H9 (cell line): ENCODE data around the gene CREB5. TPM values are rescaled to one million over a fixed set of nuclear protein-coding genes. Genes with fewer than 3 reads are reported as not detected.

ENCODE experiments used
- DNase-seq: peaks from one replicate; pipeline ENCODE4 v3.0.0-alpha.2; 2017
- H2AFZ ChIP-seq: one replicate; pipeline ENCODE4 v1.6.1; 2013; ENCODE audit warnings: mild to moderate bottlenecking, low read length, control low read depth, moderate library complexity
- H2AK5ac ChIP-seq: 2 replicates; pipeline ENCODE4 v1.6.1; 2013; ENCODE audit warnings: low read length, control low read depth, mixed read lengths; ENCODE audit not compliant: insufficient read length
- H2BK120ac ChIP-seq: one replicate; pipeline ENCODE4 v1.6.1; 2013; ENCODE audit warnings: low read depth, mild to moderate bottlenecking, low read length, control low read depth, inconsistent platforms; ENCODE audit not compliant: poor library complexity, severe bottlenecking
- H2BK12ac ChIP-seq: 2 replicates; pipeline ENCODE4 v1.6.1; 2013; ENCODE audit warnings: low read length, control low read depth, mixed read lengths, low read depth; ENCODE audit not compliant: insufficient read length
- H2BK15ac ChIP-seq: 2 replicates; pipeline ENCODE4 v1.6.1; 2013; ENCODE audit warnings: low read depth, low read length, control low read depth
- H2BK20ac ChIP-seq: one replicate; pipeline ENCODE4 v1.6.1; 2013; ENCODE audit warnings: low read depth, mild to moderate bottlenecking, low read length, control low read depth, inconsistent platforms; ENCODE audit not compliant: poor library complexity, severe bottlenecking
- H2BK5ac ChIP-seq: 2 replicates; pipeline ENCODE4 v1.6.1; 2013; ENCODE audit warnings: low read length, control low read depth, mixed read lengths; ENCODE audit not compliant: insufficient read length
- H3K14ac ChIP-seq: 2 replicates; pipeline ENCODE4 v1.6.1; 2013; ENCODE audit warnings: low read length, control low read depth; ENCODE audit not compliant: insufficient read depth
- H3K18ac ChIP-seq: 2 replicates; pipeline ENCODE4 v1.6.1; 2013; ENCODE audit warnings: low read depth, mild to moderate bottlenecking, mixed read lengths, low read length, control low read depth; ENCODE audit not compliant: insufficient read length
- H3K23ac ChIP-seq: 2 replicates; pipeline ENCODE4 v1.6.1; 2013; ENCODE audit warnings: low read length, control low read depth, mixed read lengths, low read depth; ENCODE audit not compliant: insufficient read length
- H3K23me2 ChIP-seq: 2 replicates; pipeline ENCODE4 v1.6.1; 2013; ENCODE audit warnings: low read depth, mild to moderate bottlenecking, mixed read lengths, low read length, control low read depth; ENCODE audit not compliant: insufficient read length, poor library complexity, severe bottlenecking
- H3K27ac ChIP-seq: 2 replicates; pipeline ENCODE4 v1.5.1; 2013; ENCODE audit warnings: low read length, control low read depth, mixed read lengths, low read depth; ENCODE audit not compliant: insufficient read length
- H3K27me3 ChIP-seq: 2 replicates; pipeline ENCODE4 v1.6.1; 2013; ENCODE audit warnings: low read length, control low read depth, inconsistent platforms; ENCODE audit not compliant: insufficient read depth
- H3K4ac ChIP-seq: 2 replicates; pipeline ENCODE4 v1.6.1; 2013; ENCODE audit warnings: low read depth, mild to moderate bottlenecking, control low read depth, inconsistent platforms, low read length, moderate library complexity
- H3K4me1 ChIP-seq: 2 replicates; pipeline ENCODE4 v1.6.1; 2013; ENCODE audit warnings: low read length, control low read depth, inconsistent platforms; ENCODE audit not compliant: insufficient read depth
- H3K4me2 ChIP-seq: 2 replicates; pipeline ENCODE4 v1.6.1; 2013; ENCODE audit warnings: low read length, control low read depth, mixed read lengths; ENCODE audit not compliant: insufficient read length, insufficient read depth
- H3K56ac ChIP-seq: 2 replicates; pipeline ENCODE4 v1.6.1; 2013; ENCODE audit warnings: low read depth, mild to moderate bottlenecking, mixed read lengths, low read length, control low read depth; ENCODE audit not compliant: insufficient read length
- H3K79me1 ChIP-seq: 2 replicates; pipeline ENCODE4 v1.6.1; 2013; ENCODE audit warnings: low read depth, mild to moderate bottlenecking, moderate library complexity, low read length, control low read depth, inconsistent platforms; ENCODE audit not compliant: insufficient read depth, poor library complexity, severe bottlenecking
- H3K79me2 ChIP-seq: 2 replicates; pipeline ENCODE4 v1.6.1; 2013; ENCODE audit warnings: low read length, control low read depth, inconsistent platforms; ENCODE audit not compliant: insufficient read depth
- H3K9ac ChIP-seq: 2 replicates; pipeline ENCODE4 v1.6.1; 2013; ENCODE audit warnings: low read length, control low read depth, mixed read lengths; ENCODE audit not compliant: insufficient read length; ENCODE audit errors: extremely low read depth
- H3K9me3 ChIP-seq: one replicate; pipeline ENCODE4 v1.6.1; 2013; ENCODE audit warnings: low read depth, low read length, inconsistent platforms; ENCODE audit not compliant: control insufficient read depth
- H3T11ph ChIP-seq: one replicate; pipeline ENCODE4 v1.6.1; 2013; ENCODE audit warnings: mild to moderate bottlenecking, low read length, control low read depth, inconsistent platforms
- H4K20me1 ChIP-seq: one replicate; pipeline ENCODE4 v1.6.1; 2013; ENCODE audit not compliant: control insufficient read depth, insufficient read length, insufficient read depth
- H4K5ac ChIP-seq: 2 replicates; pipeline ENCODE4 v1.6.1; 2013; ENCODE audit warnings: low read depth, mild to moderate bottlenecking, mixed read lengths, low read length, control low read depth; ENCODE audit not compliant: insufficient read length
- H4K8ac ChIP-seq: replicated peaks from 2 replicates; pipeline ENCODE4 v1.6.1; 2013; ENCODE audit warnings: low read length, control low read depth, mixed read lengths, low read depth; ENCODE audit not compliant: insufficient read length
- H4K91ac ChIP-seq: 2 replicates; pipeline ENCODE4 v1.6.1; 2013; ENCODE audit warnings: low read depth, mild to moderate bottlenecking, moderate library complexity, mixed read lengths, low read length, control low read depth; ENCODE audit not compliant: insufficient read length
- H3K27ac Mint-ChIP-seq, 3 experiments: 2 replicates in 2 of 3; 3 replicates in 1 of 3; pipeline ENCODE4 v1.8.0; 2020 to 2021; ENCODE audit warnings: mixed read lengths in 3 of 3, mild to moderate bottlenecking in 1 of 3, moderate library complexity in 1 of 3
- H3K27me3 Mint-ChIP-seq: 2 replicates; pipeline ENCODE4 v1.8.0; 2021; ENCODE audit warnings: low read depth, mild to moderate bottlenecking, moderate library complexity, mixed read lengths
- H3K36me3 Mint-ChIP-seq, 3 experiments: 2 replicates in 2 of 3; 3 replicates in 1 of 3; pipeline ENCODE4 v1.8.0; 2020 to 2021; ENCODE audit warnings: low read depth in 3 of 3, mixed read lengths in 3 of 3; ENCODE audit not compliant: insufficient read depth in 1 of 3
- H3K4me1 Mint-ChIP-seq, 2 experiments: 2 replicates each; pipeline ENCODE4 v1.8.0; 2020; ENCODE audit warnings: mixed read lengths in 2 of 2
- H3K4me3 Mint-ChIP-seq, 2 experiments: 2 replicates in 1 of 2; 3 replicates in 1 of 2; pipeline ENCODE4 v1.8.0; 2020 to 2021; ENCODE audit warnings: mild to moderate bottlenecking in 2 of 2, mixed read lengths in 2 of 2, moderate library complexity in 1 of 2
- H3K9me3 Mint-ChIP-seq, 2 experiments: 2 replicates in 1 of 2; 3 replicates in 1 of 2; pipeline ENCODE4 v1.8.0; 2020; ENCODE audit warnings: mild to moderate bottlenecking in 2 of 2, mixed read lengths in 2 of 2, moderate library complexity in 1 of 2
- WGBS: extraction: QIAGEN DNeasy Blood & Tissue Kit; methylation state at CpG from one replicate; pipeline ENCODE4 v1.1.7; 2013; ENCODE audit warnings: missing lambda C conversion rate, low lambda C conversion rate, mixed read lengths; ENCODE audit not compliant: insufficient read length; ENCODE audit errors: extremely low coverage; 5-methylcytosine and 5-hydroxymethylcytosine counted together
- total RNA-seq: library from RNA; stranded (reverse); gene quantifications from 2 replicates; pipeline ENCODE4 v1.2.1, GENCODE V29; 2021
- TF ChIP-seq, protein P1 (sequence below): fragments of 200-600 bp; sonication (generic); conservative IDR thresholded peaks from 3 replicates; pipeline ENCODE4 v1.8.0; 2021; ENCODE audit warnings: antibody characterized with exemption, mild to moderate bottlenecking

Gene CREB5
- total RNA-seq, 1 experiment from 2014 or later, result 4.0 TPM

DNA sequence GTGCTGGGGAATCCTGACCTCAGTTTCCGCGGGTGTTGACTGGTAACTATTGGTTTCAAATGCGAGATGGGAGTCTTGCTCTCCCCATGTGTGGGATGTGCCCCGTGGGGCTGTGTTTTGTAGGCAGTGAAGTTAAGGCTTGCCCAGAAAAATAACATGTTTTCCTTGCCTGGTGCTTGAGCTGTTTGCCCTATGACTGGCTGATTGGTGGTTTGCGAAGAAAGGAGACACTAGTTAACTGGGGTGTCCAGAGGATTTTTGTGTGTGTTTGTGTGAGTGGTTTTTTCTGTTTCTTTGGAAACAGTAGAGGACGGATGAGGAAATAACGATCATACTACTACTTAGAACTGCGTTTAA is 61.9 kb downstream of the CREB5 start:
- no peak overlapping the region for H3K27ac Mint-ChIP-seq
- peaks cover 2 to 10% of the 10 kb centered on the region in 2 experiments; a peak in 2 of 4 replicates for H3K4me1 Mint-ChIP-seq

More for the DNA sequence above, 61.9 kb downstream of the CREB5 start:
- Histone ChIP-seq H2BK20ac (no peak overlapping the region), H2AK5ac (no peak overlapping the region), H3K9ac (no peak overlapping the region), H3K23ac (no peak overlapping the region), H2BK15ac (no peak overlapping the region), H4K5ac (no peak overlapping the region), H3K23me2 (no peaks in the 10 kb centered on the region), H2BK12ac (no peak overlapping the region), H3K9me3 (no peaks in the 10 kb centered on the region), H4K20me1 (no peaks in the 10 kb centered on the region), H3K4me1 (no peaks in the 10 kb centered on the region), H3K79me1 (no peaks in the 10 kb centered on the region), H3K27ac (no peak overlapping the region), H3K79me2 (no peaks in the 10 kb centered on the region), H2BK120ac (peak overlapping the region; percentile 44), H3K18ac (no peak overlapping the region), H3K14ac (no peak overlapping the region), H4K91ac (no peak overlapping the region), H3K27me3 (no peaks in the 10 kb centered on the region), H3K4ac (no peak overlapping the region), H3K4me2 (no peak overlapping the region), H2BK5ac (no peak overlapping the region), H3K56ac (no peak overlapping the region), H3T11ph (peak overlapping the region; percentile 19), H2AFZ (no peak overlapping the region), H4K8ac (no peak overlapping the region)
- H3K9me3 Mint-ChIP-seq, result no peaks in the 10 kb centered on the region
- DNase-seq, result no peak
- WGBS, result no CpG with 5 or more reads among the region's 8 CpGs
- H3K4me3 Mint-ChIP-seq, result no peak overlapping the region
- TF ChIP-seq, protein P1, sequence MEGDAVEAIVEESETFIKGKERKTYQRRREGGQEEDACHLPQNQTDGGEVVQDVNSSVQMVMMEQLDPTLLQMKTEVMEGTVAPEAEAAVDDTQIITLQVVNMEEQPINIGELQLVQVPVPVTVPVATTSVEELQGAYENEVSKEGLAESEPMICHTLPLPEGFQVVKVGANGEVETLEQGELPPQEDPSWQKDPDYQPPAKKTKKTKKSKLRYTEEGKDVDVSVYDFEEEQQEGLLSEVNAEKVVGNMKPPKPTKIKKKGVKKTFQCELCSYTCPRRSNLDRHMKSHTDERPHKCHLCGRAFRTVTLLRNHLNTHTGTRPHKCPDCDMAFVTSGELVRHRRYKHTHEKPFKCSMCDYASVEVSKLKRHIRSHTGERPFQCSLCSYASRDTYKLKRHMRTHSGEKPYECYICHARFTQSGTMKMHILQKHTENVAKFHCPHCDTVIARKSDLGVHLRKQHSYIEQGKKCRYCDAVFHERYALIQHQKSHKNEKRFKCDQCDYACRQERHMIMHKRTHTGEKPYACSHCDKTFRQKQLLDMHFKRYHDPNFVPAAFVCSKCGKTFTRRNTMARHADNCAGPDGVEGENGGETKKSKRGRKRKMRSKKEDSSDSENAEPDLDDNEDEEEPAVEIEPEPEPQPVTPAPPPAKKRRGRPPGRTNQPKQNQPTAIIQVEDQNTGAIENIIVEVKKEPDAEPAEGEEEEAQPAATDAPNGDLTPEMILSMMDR, result no peak
- no peaks in the 10 kb centered on the region for H3K36me3 Mint-ChIP-seq
- no peaks in the 10 kb centered on the region; the same call in 1 of the 2 replicates for H3K27me3 Mint-ChIP-seq
